Gastroesophageal sphincter (tissue), 4 donors: ENCODE data around the gene ANK2. TPM values are rescaled to one million over a fixed set of nuclear protein-coding genes. Genes with fewer than 3 reads are reported as not detected.
"Not testable (repeated sequence)": the region's sequence is repeated elsewhere in the genome, so short reads cannot be mapped to it uniquely, and the experiment has no call there.

Source experiments
- ATAC-seq: fragments of 150-250 bp; one replicate; pipeline ENCODE4 v1.9.1; 2016; ENCODE audit warnings: mild to moderate bottlenecking, moderate library complexity
- H3K27ac ChIP-seq, 4 donors: fragments of 200-600 bp; sonication (generic) in 3 of 4; 1 replicate in 3 of 4; 2 replicates in 1 of 4; pipeline ENCODE4 v1.5.1; 2016 to 2019
- H3K27me3 ChIP-seq: fragments of 200-600 bp; sonication (generic); one replicate; pipeline ENCODE4 v1.5.1; 2019
- H3K36me3 ChIP-seq, 2 donors: fragments of 200-600 bp; sonication (generic); one replicate each; pipeline ENCODE4 v1.5.1; 2019; ENCODE audit warnings: control low read depth in 1 of 2
- H3K4me1 ChIP-seq, 3 donors: fragments of 200-600 bp; sonication (generic); 1 replicate in 2 of 3; 2 replicates in 1 of 3; pipeline ENCODE4 v1.5.1; 2016 to 2019; ENCODE audit warnings: control low read depth in 2 of 3
- H3K4me3 ChIP-seq, 2 donors: fragments of 200-600 bp; sonication (generic); one replicate each; pipeline ENCODE4 v1.5.1; 2019; ENCODE audit warnings: mild to moderate bottlenecking in 1 of 2, moderate library complexity in 1 of 2
- H3K9me3 ChIP-seq, 3 donors: fragments of 200-600 bp; sonication (generic); one replicate each; pipeline ENCODE4 v1.5.1; 2017 to 2019; ENCODE audit warnings: control low read depth in 2 of 3
- CTCF ChIP-seq, 4 experiments: fragments of 200-600 bp in 2 of 4; fragments of 450-650 bp in 2 of 4; sonication (generic) in 1 of 4; IDR thresholded peaks; one replicate each; pipeline ENCODE4 v1.5.1; 2017 to 2019; ENCODE audit warnings: antibody characterized with exemption in 4 of 4, mild to moderate bottlenecking in 2 of 4, moderate library complexity in 2 of 4
- EP300 ChIP-seq: sonication (generic); formaldehyde crosslinking; IDR thresholded peaks from one replicate; pipeline ENCODE4 v1.6.1; 2017; ENCODE audit warnings: antibody characterized with exemption, mild to moderate bottlenecking
- POLR2A ChIP-seq, 2 donors: fragments of 450-650 bp; IDR thresholded peaks; one replicate each; pipeline ENCODE4 v1.6.1; 2017; ENCODE audit warnings: antibody characterized with exemption in 2 of 2, mild to moderate bottlenecking in 2 of 2, moderate library complexity in 1 of 2
- POLR2AphosphoS5 ChIP-seq: sonication (generic); formaldehyde crosslinking; IDR thresholded peaks from one replicate; pipeline ENCODE4 v1.6.1; 2017; ENCODE audit warnings: antibody characterized with exemption
- WGBS, 2 donors: methylation state at CpG; one replicate each; pipeline ENCODE4 v1.1.5; 2018; ENCODE audit warnings: low coverage in 1 of 2; 5-methylcytosine and 5-hydroxymethylcytosine counted together
- total RNA-seq, 4 donors: library from RNA; depleted of rRNA; stranded (reverse); fragments of >200 nt; gene quantifications; one replicate each; pipeline ENCODE4 v1.1.0, GENCODE V29; 2016

The ANK2 gene
- total RNA-seq, 4 donors from 2014 or later: 84.9 to 104 (median 91.5) TPM

DNA sequence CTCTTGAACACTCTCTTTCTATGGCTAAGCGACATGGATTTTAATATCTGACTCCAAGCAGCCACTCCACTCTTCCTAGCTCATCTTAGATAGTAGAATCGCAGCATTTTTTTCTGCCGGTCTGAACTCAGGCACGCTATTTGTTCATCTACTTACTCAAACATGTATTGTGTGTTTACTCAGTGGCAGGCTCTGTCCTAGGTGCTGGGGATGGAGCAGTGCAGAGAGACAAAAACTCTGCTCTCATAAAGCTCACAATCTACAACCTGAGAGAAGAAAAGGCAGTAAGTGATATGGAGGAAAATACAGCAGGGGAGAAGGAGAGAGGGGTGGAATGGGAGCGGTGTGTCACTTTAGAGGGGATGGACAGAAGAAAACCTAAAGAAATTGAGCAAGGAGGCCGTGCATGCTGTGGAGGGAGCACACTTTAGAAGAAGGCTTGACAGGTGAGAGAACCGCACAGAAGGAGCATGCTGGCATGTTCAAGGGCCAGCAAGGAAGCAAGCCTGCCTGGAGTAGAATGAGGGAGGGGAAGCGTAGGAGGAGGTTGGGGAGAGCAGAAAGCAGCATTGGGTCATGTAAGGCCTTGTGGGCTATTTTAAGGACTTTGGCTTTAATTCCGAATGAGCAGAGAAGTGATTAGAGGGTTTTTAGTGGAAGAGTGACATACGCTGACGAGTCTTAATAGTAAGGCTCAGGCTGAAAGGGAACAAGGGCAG, 132.0 kb downstream of the ANK2 start:
- no peak for ATAC-seq
- H3K36me3 ChIP-seq: no peaks in the 10 kb centered on the region
- TF ChIP-seq EP300 (no peak), POLR2A (IDR thresholded peaks at IDR 0.05) (no peak), CTCF (IDR thresholded peaks at IDR 0.05) (no peak), POLR2AphosphoS5 (no peak)
- no peaks in the 10 kb centered on the region for H3K27me3 ChIP-seq
- H3K9me3 ChIP-seq: no peaks in the 10 kb centered on the region
- 65 to 66% methylated on average over 11 of the region's 11 CpGs for WGBS, 2 donors
- no peak overlapping the region for H3K4me3 ChIP-seq
- H3K4me1 ChIP-seq: peaks cover 0 to 48% (median 0%) of the 10 kb centered on the region in 3 donors
- no peak overlapping the region for H3K27ac ChIP-seq

- Histone ChIP-seq H3K27ac (no peak overlapping the region), H3K27me3 (no peaks in the 10 kb centered on the region), H3K36me3 (no peaks in the 10 kb centered on the region), H3K4me1 (peaks cover 0 to 47% (median 0%) of the 10 kb centered on the region in 3 donors), H3K4me3 (no peak overlapping the region), H3K9me3 (no peaks in the 10 kb centered on the region)
- 47 to 57% methylated on average over 5 of the region's 5 CpGs for WGBS, 2 donors
- TF ChIP-seq POLR2A (IDR thresholded peaks at IDR 0.05) (no peak), CTCF (IDR thresholded peaks at IDR 0.05) (no peak), EP300 (no peak), POLR2AphosphoS5 (no peak)
- no peak for ATAC-seq
Measured at GRCh38 chr4:113183032-113183605, 133.7 kb downstream of the ANK2 start.

DNA sequence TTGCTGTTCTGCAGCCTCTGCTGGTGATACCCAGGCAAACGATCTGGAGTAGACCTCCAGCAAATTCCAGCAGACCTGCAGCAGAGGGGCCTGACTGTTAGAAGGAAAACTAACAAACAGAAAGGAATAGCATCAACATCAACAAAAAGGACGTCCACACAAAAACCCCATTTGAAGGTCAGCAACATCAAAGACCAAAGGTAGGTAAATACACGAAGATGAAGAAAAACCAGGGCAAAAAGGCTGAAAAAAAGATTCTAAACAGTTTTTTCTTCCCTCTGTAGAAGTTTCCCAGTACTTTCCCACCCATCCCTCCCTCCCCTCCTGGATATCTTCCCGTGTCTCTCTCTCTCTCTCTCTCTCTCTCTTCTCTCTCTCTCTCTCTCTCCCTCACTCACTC, 136.8 kb downstream of the ANK2 start:
- H3K9me3 ChIP-seq, H3K4me3 ChIP-seq, H3K27me3 ChIP-seq, H3K36me3 ChIP-seq, H3K27ac ChIP-seq, ATAC-seq: not testable (repeated sequence)
- WGBS, 2 donors: 27 to 80% methylated on average over 2 to 3 of the region's 4 CpGs
- peaks cover 0 to 21% (median 0%) of the 10 kb centered on the region in 3 donors for H3K4me1 ChIP-seq

- no peak for ATAC-seq
- Histone ChIP-seq H3K36me3 (no peaks in the 10 kb centered on the region), H3K27me3 (no peaks in the 10 kb centered on the region), H3K9me3 (no peaks in the 10 kb centered on the region), H3K4me3 (no peak overlapping the region), H3K4me1 (peaks cover 0 to 14% (median 0%) of the 10 kb centered on the region in 3 donors), H3K27ac (no peak overlapping the region)
- TF ChIP-seq POLR2A (IDR thresholded peaks at IDR 0.05) (no peak), EP300 (no peak), CTCF (IDR thresholded peaks at IDR 0.05) (no peak), POLR2AphosphoS5 (no peak)
Measured at GRCh38 chr4:113186913-113187312, 137.5 kb downstream of the ANK2 start.

DNA sequence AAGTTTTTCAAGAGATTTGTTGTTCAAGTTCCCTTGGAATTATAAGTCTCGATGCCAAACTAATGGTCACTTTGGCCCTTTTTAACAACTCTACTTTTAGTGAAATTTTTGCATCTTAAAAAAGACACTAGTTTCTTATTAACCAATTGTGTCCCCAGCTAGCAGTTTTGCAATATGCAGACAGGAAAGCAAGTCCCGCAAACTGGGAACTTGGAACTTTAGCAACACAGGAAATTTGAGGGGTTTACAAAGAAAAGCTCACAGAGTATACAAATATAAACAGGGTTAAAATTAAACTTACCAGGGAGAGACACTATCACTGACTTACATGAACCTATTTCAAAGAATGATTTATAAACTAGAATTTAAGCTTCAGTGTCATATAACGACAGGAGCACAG, 137.9 kb downstream of the ANK2 start:
- no peaks in the 10 kb centered on the region for H3K9me3 ChIP-seq
- no peak overlapping the region for H3K4me3 ChIP-seq
- no peaks in the 10 kb centered on the region for H3K36me3 ChIP-seq
- 66 to 80% methylated on average over 3 of the region's 3 CpGs for WGBS, 2 donors
- no peak overlapping the region for H3K27ac ChIP-seq
- TF ChIP-seq POLR2AphosphoS5 (no peak), CTCF (IDR thresholded peaks at IDR 0.05) (no peak), EP300 (no peak), POLR2A (IDR thresholded peaks at IDR 0.05) (no peak)
- H3K27me3 ChIP-seq: no peaks in the 10 kb centered on the region
- ATAC-seq: no peak
- H3K4me1 ChIP-seq: peaks cover 0 to 12% (median 0%) of the 10 kb centered on the region in 3 donors
